DND-41 (cell line): ENCODE measurements around the gene CPO.

Experiments used
- ATAC-seq: fragments of 200-7000 bp; cut with Tn5 transposase; 3 replicates; pipeline ENCODE4 v1.9.1; 2021; ENCODE audit warnings: low read depth; ENCODE audit not compliant: insufficient read depth
- DNase-seq: peaks from one replicate; pipeline ENCODE4 v3.0.0-alpha.2; 2020
- H2AFZ ChIP-seq: 2 replicates; pipeline ENCODE4 v1.6.0; 2012; ENCODE audit warnings: low read depth, low read length
- H3K27ac ChIP-seq: 2 replicates; pipeline ENCODE4 v1.5.1; 2012; ENCODE audit warnings: low read length, inconsistent platforms
- H3K27me3 ChIP-seq: fragments of 200-600 bp; sonication (generic); 2 replicates; pipeline ENCODE4 v1.6.0; 2012; ENCODE audit warnings: low read length, mild to moderate bottlenecking, inconsistent platforms; ENCODE audit not compliant: insufficient read depth, poor library complexity
- H3K36me3 ChIP-seq: 2 replicates; pipeline ENCODE4 v1.5.1; 2012; ENCODE audit warnings: low read length, inconsistent platforms; ENCODE audit not compliant: insufficient read depth
- H3K4me1 ChIP-seq: 2 replicates; pipeline ENCODE4 v1.5.1; 2012; ENCODE audit warnings: mild to moderate bottlenecking, low read length; ENCODE audit not compliant: insufficient read depth
- H3K4me2 ChIP-seq: 2 replicates; pipeline ENCODE4 v1.6.0; 2012; ENCODE audit warnings: mild to moderate bottlenecking, moderate library complexity, low read length, inconsistent platforms; ENCODE audit not compliant: insufficient read depth
- H3K4me3 ChIP-seq, 2 experiments: fragments of 200-600 bp in 1 of 2; shearing (Covaris generic) in 1 of 2; 2 replicates each; pipeline ENCODE4 v1.5.1; 2012 to 2016; ENCODE audit warnings: inconsistent platforms in 2 of 2, low read length in 2 of 2, mild to moderate bottlenecking in 2 of 2, low read depth in 1 of 2, moderate library complexity in 1 of 2
- H3K79me2 ChIP-seq: 2 replicates; pipeline ENCODE4 v1.6.0; 2012; ENCODE audit warnings: low read length, inconsistent platforms; ENCODE audit not compliant: insufficient read depth
- H3K9ac ChIP-seq: 2 replicates; pipeline ENCODE4 v1.6.0; 2012; ENCODE audit warnings: low read depth, mild to moderate bottlenecking, inconsistent platforms, low read length, moderate library complexity
- H3K9me3 ChIP-seq: 2 replicates; pipeline ENCODE4 v1.5.1; 2012; ENCODE audit warnings: low read length, moderate library complexity, mild to moderate bottlenecking, inconsistent platforms; ENCODE audit not compliant: insufficient read depth, severe bottlenecking
- H4K20me1 ChIP-seq: 2 replicates; pipeline ENCODE4 v1.6.0; 2012; ENCODE audit warnings: low read length; ENCODE audit not compliant: insufficient read depth
- CTCF ChIP-seq: IDR thresholded peaks from 2 replicates; pipeline ENCODE4 v1.5.1; 2012; ENCODE audit warnings: borderline replicate concordance, low read length, moderate library complexity, mild to moderate bottlenecking; ENCODE audit not compliant: poor library complexity, severe bottlenecking; ENCODE audit errors: extremely low read depth
- EZH2 ChIP-seq: IDR thresholded peaks from 3 replicates; pipeline ENCODE4 v1.6.1; 2012; ENCODE audit warnings: borderline replicate concordance, low read depth, mild to moderate bottlenecking, moderate library complexity, low read length, inconsistent platforms; ENCODE audit not compliant: severe bottlenecking

CPO gene

GRCh38 chr2:206983161-206983859 lies 44.0 kb downstream of the CPO start:
- no peak overlapping the region for H3K4me2 ChIP-seq
- H3K27ac ChIP-seq = no peak overlapping the region

GRCh38 chr2:206984206-206984605 lies 44.9 kb downstream of the CPO start:
- no peak overlapping the region for H2AFZ ChIP-seq
- ATAC-seq = no peak
- no peak overlapping the region for H3K9ac ChIP-seq
- DNase-seq = no peak
- no peaks in the 10 kb centered on the region for H3K9me3 ChIP-seq
- no peak overlapping the region for H3K4me2 ChIP-seq
- H3K79me2 ChIP-seq = no peaks in the 10 kb centered on the region
- TF ChIP-seq CTCF (no peak), EZH2 (no peak)
- no peaks in the 10 kb centered on the region for H3K4me1 ChIP-seq
- no peaks in the 10 kb centered on the region for H4K20me1 ChIP-seq
- no peak overlapping the region for H3K27ac ChIP-seq
- H3K27me3 ChIP-seq = peaks cover 9% of the 10 kb centered on the region
- H3K4me3 ChIP-seq = no peak overlapping the region
- H3K36me3 ChIP-seq = no peaks in the 10 kb centered on the region

More at GRCh38 chr2:206983161-206983859, 44.0 kb downstream of the CPO start:
- H3K27me3 ChIP-seq = peaks cover 9% of the 10 kb centered on the region
- H4K20me1 ChIP-seq = no peaks in the 10 kb centered on the region
- H3K9ac ChIP-seq = no peak overlapping the region
- no peaks in the 10 kb centered on the region for H3K36me3 ChIP-seq
- ATAC-seq = no peak
- H3K4me1 ChIP-seq = no peaks in the 10 kb centered on the region
- TF ChIP-seq CTCF = no peak
- TF ChIP-seq EZH2 = no peak
- DNase-seq = no peak
- H2AFZ ChIP-seq = no peak overlapping the region
- H3K9me3 ChIP-seq = no peaks in the 10 kb centered on the region
- no peaks in the 10 kb centered on the region for H3K79me2 ChIP-seq
- H3K4me3 ChIP-seq = no peak overlapping the region

GRCh38 chr2:206986943-206987342 lies 47.6 kb downstream of the CPO start:
- Histone ChIP-seq H3K9me3 (no peaks in the 10 kb centered on the region), H3K4me3 (no peak overlapping the region), H3K27ac (no peak overlapping the region), H3K4me1 (no peaks in the 10 kb centered on the region), H3K36me3 (no peaks in the 10 kb centered on the region), H2AFZ (no peak overlapping the region), H3K27me3 (peaks cover 9% of the 10 kb centered on the region), H3K79me2 (no peaks in the 10 kb centered on the region), H4K20me1 (no peaks in the 10 kb centered on the region), H3K9ac (no peak overlapping the region), H3K4me2 (no peak overlapping the region)
- DNase-seq = no peak
- ATAC-seq = no peak
- TF ChIP-seq CTCF = no peak
- TF ChIP-seq EZH2 = no peak
